AG10803 (cell line): ENCODE results near the gene NXPE4.
"Not testable (repeated sequence)": the region's sequence is repeated elsewhere in the genome, so short reads cannot be mapped to it uniquely, and the experiment has no call there.

Experiments used
- DNase-seq: peaks from one replicate; pipeline ENCODE4 v3.0.0; 2010; ENCODE audit warnings: low read depth
- H3K4me3 ChIP-seq: 2 replicates; pipeline ENCODE4 v1.5.1; 2011; ENCODE audit warnings: mild to moderate bottlenecking, low read length, control low read depth
- CTCF ChIP-seq: conservative IDR thresholded peaks from 2 replicates; pipeline ENCODE4 v1.5.1; 2011; ENCODE audit warnings: mild to moderate bottlenecking, low read length, control low read depth, inconsistent platforms

The NXPE4 gene

GRCh38 chr11:114607753-114608459, 12.3 kb upstream of the NXPE4 start:
- TF ChIP-seq CTCF, result no peak
- DNase-seq, result peak; percentile 4
- no peak overlapping the region for H3K4me3 ChIP-seq

GRCh38 chr11:114606802-114607075, 11.2 kb upstream of the NXPE4 start:
- not testable (repeated sequence) for DNase-seq, H3K4me3 ChIP-seq

- peak; percentile 20 for DNase-seq
- no peak overlapping the region for H3K4me3 ChIP-seq
- TF ChIP-seq CTCF, result peak; percentile 22
Measured at GRCh38 chr11:114606003-114606801, 10.6 kb upstream of the NXPE4 start.

GRCh38 chr11:114605370-114605769, 9.8 kb upstream of the NXPE4 start:
- no peak overlapping the region for H3K4me3 ChIP-seq
- no peak for TF ChIP-seq CTCF
- DNase-seq, result no peak

- H3K4me3 ChIP-seq, result no peak overlapping the region
- no peak for TF ChIP-seq CTCF
- DNase-seq, result no peak
Measured at GRCh38 chr11:114604886-114605285, 9.3 kb upstream of the NXPE4 start.

- no peak for TF ChIP-seq CTCF
- H3K4me3 ChIP-seq, result no peak overlapping the region
- no peak for DNase-seq
Measured at GRCh38 chr11:114604179-114604813, 8.7 kb upstream of the NXPE4 start.

GRCh38 chr11:114603151-114603550, 7.6 kb upstream of the NXPE4 start:
- DNase-seq, result not testable (repeated sequence)

GRCh38 chr11:114598461-114598860, 2.9 kb upstream of the NXPE4 start:
- no peak overlapping the region for H3K4me3 ChIP-seq
- TF ChIP-seq CTCF, result no peak
- DNase-seq, result no peak

More at GRCh38 chr11:114603151-114603550, 7.6 kb upstream of the NXPE4 start:
- H3K4me3 ChIP-seq, result not testable (repeated sequence)
